Smooth muscle cell (in vitro differentiated cells): ENCODE results near the gene CPNE6. TPM values are rescaled to one million over a fixed set of nuclear protein-coding genes. Genes with fewer than 3 reads are reported as not detected.

Experiments
- DNase-seq: peaks from one replicate; lab custom pipeline; 2025; ENCODE audit not compliant: unreplicated experiment; lab: John Stamatoyannopoulos, UW
- H2AFZ ChIP-seq: fragments of 200-600 bp; sonication (generic); 2 replicates; pipeline ENCODE4 v1.6.0; 2016; ENCODE audit warnings: antibody characterized with exemption, low read depth, mild to moderate bottlenecking
- H3F3A ChIP-seq: fragments of 200-600 bp; sonication (generic); 2 replicates; pipeline ENCODE4 v1.6.0; 2017; ENCODE audit warnings: antibody characterized with exemption, low read depth
- H3K27ac ChIP-seq: fragments of 200-600 bp; sonication (generic); 2 replicates; pipeline ENCODE4 v1.5.1; 2016; ENCODE audit warnings: low read depth, mild to moderate bottlenecking
- H3K27me3 ChIP-seq: fragments of 200-600 bp; sonication (generic); 2 replicates; pipeline ENCODE4 v1.6.1; 2016; ENCODE audit warnings: low read depth, mild to moderate bottlenecking
- H3K36me3 ChIP-seq: fragments of 200-600 bp; sonication (generic); 2 replicates; pipeline ENCODE4 v1.5.1; 2016; ENCODE audit warnings: low read depth
- H3K4me1 ChIP-seq: fragments of 200-600 bp; sonication (generic); 2 replicates; pipeline ENCODE4 v1.5.1; 2016; ENCODE audit warnings: low read depth
- H3K4me2 ChIP-seq: fragments of 200-600 bp; sonication (generic); 2 replicates; pipeline ENCODE4 v1.6.0; 2016; ENCODE audit warnings: mild to moderate bottlenecking
- H3K4me3 ChIP-seq: fragments of 200-600 bp; sonication (generic); 2 replicates; pipeline ENCODE4 v1.5.1; 2016; ENCODE audit warnings: mild to moderate bottlenecking
- H3K79me2 ChIP-seq: fragments of 200-600 bp; sonication (generic); 2 replicates; pipeline ENCODE4 v1.6.0; 2016; ENCODE audit warnings: low read depth, mild to moderate bottlenecking
- H3K9ac ChIP-seq: fragments of 200-600 bp; sonication (generic); 2 replicates; pipeline ENCODE4 v1.6.0; 2016; ENCODE audit warnings: low read depth
- H3K9me3 ChIP-seq: fragments of 200-600 bp; sonication (generic); replicated peaks from 2 replicates; pipeline ENCODE4 v1.5.1; 2016; ENCODE audit warnings: low read depth
- H4K20me1 ChIP-seq: fragments of 200-600 bp; sonication (generic); 2 replicates; pipeline ENCODE4 v1.6.0; 2016; ENCODE audit warnings: low read depth
- WGBS: methylation state at CpG from one replicate; pipeline ENCODE4 v1.1.7; 2016; ENCODE audit warnings: low lambda C conversion rate; 5-methylcytosine and 5-hydroxymethylcytosine counted together
- polyA plus RNA-seq: library from polyadenylated mRNA; unstranded; fragments of >200 nt; fragmentation: Nextera tagmentation; extraction: Ambion mirVana; gene quantifications from 2 replicates; pipeline ENCODE4 v1.2.1, GENCODE V29; 2016
- total RNA-seq: library from RNA; depleted of rRNA; stranded (reverse); fragments of >200 nt; gene quantifications from 2 replicates; pipeline ENCODE4 v1.2.3, GENCODE V29; 2014
- TF ChIP-seq, protein P1 (sequence below): fragments of 200-600 bp; sonication (generic); IDR thresholded peaks from 2 replicates; pipeline ENCODE4 v1.5.1; 2017; ENCODE audit warnings: borderline replicate concordance, mild to moderate bottlenecking, antibody characterized with exemption; ENCODE audit not compliant: insufficient read depth, poor library complexity, severe bottlenecking

Gene CPNE6
- total and polyA plus RNA-seq, 2 experiments from 2014 or later: not detected

DNA sequence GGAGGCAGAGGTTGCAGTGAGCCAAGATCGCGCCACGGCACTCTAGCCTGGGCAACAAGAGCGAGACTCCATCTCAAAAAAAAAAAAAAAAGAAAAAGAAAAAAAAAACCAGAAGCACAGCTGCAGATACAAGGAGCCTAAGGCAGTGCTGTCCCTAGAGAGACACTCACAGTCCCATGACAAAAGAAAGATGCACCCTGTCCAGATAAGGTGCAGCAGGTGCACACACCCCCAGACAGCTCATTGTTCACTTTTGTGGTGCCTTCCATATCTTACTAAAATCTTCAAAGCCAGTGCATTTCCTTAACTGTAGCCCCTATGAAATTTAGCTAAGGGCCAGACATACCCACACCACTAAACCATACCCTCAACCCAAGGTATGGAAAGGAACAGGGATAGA, 51.1 kb downstream of the CPNE6 start:
- 75% methylated on average over 1 of the region's 4 CpGs for WGBS
- no peaks in the 10 kb centered on the region for H3K79me2 ChIP-seq

GRCh38 chr14:24122898-24123297, 51.5 kb downstream of the CPNE6 start:
- H3K36me3 ChIP-seq: peaks cover 4% of the 10 kb centered on the region
- no peaks in the 10 kb centered on the region for H3F3A ChIP-seq
- no peak overlapping the region for H2AFZ ChIP-seq
- H3K27me3 ChIP-seq: no peaks in the 10 kb centered on the region
- no peak overlapping the region for H3K27ac ChIP-seq
- WGBS: 97% methylated on average over 8 of the region's 8 CpGs
- TF ChIP-seq, protein P1, sequence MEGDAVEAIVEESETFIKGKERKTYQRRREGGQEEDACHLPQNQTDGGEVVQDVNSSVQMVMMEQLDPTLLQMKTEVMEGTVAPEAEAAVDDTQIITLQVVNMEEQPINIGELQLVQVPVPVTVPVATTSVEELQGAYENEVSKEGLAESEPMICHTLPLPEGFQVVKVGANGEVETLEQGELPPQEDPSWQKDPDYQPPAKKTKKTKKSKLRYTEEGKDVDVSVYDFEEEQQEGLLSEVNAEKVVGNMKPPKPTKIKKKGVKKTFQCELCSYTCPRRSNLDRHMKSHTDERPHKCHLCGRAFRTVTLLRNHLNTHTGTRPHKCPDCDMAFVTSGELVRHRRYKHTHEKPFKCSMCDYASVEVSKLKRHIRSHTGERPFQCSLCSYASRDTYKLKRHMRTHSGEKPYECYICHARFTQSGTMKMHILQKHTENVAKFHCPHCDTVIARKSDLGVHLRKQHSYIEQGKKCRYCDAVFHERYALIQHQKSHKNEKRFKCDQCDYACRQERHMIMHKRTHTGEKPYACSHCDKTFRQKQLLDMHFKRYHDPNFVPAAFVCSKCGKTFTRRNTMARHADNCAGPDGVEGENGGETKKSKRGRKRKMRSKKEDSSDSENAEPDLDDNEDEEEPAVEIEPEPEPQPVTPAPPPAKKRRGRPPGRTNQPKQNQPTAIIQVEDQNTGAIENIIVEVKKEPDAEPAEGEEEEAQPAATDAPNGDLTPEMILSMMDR: no peak
- H3K9me3 ChIP-seq: no peaks in the 10 kb centered on the region
- H4K20me1 ChIP-seq: no peaks in the 10 kb centered on the region
- no peak overlapping the region for H3K4me3 ChIP-seq
- no peak for DNase-seq
- no peak overlapping the region for H3K4me2 ChIP-seq
- H3K9ac ChIP-seq: no peak overlapping the region
- H3K4me1 ChIP-seq: no peaks in the 10 kb centered on the region
- H3K79me2 ChIP-seq: no peaks in the 10 kb centered on the region

More for the DNA sequence above, 51.1 kb downstream of the CPNE6 start:
- Histone ChIP-seq H3F3A (no peaks in the 10 kb centered on the region), H3K4me1 (no peaks in the 10 kb centered on the region), H3K4me3 (no peak overlapping the region), H3K27me3 (no peaks in the 10 kb centered on the region), H3K27ac (no peak overlapping the region), H3K9ac (no peak overlapping the region), H3K36me3 (peaks cover 4% of the 10 kb centered on the region), H3K9me3 (no peaks in the 10 kb centered on the region), H3K4me2 (no peak overlapping the region), H4K20me1 (no peaks in the 10 kb centered on the region), H2AFZ (no peak overlapping the region)
- DNase-seq: no peak
- TF ChIP-seq, protein P1: no peak

DNA sequence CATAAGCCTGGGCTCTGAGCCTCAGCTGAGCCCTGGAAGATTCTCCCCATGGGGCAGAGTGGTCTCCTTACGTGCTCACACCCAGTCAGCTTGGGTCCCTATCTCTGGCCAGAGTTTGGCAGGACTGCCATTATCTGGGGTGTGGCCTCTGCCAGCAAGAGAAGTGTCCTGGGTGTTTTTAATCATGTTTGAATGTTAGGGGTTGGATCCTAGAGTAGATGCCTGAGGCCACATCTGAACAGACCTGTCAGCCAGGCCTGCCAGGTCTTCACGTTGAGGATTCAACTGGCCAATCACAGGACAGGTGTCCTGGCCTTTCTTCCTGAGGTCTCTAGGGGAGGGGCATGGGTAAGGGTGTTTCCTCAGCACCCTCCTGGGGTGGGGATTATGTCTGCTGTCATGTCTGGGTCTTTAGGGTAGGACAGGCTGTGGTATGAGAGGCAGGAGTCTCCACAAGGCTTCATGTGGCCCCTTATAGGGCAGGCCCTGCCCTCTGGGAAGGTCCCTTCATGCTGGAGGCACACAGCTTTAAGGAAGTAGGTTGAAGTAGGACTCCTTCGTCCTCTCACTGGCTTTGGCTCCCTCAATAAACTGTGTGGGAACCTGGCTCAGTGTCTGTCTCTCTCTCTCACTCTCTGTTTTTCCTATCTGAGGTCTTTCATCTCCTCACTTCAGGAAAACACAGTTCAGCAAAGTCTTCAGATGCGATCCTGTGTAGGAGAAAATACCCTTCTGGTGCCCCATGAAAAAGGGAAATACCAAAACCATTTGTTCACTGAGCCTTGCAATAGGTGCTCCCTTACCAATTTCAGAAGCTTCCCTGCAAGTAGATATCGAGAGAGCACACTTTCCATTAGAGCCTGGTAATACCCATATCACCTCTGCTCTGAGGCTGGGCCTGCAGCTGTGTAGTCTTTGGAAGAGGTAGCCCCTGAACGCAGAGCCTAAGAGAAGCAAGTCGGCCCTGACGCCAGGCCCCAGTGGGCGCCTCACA, 52.4 kb downstream of the CPNE6 start:
- no peak for DNase-seq
- H3K4me1 ChIP-seq: no peaks in the 10 kb centered on the region
- no peaks in the 10 kb centered on the region for H3F3A ChIP-seq
- TF ChIP-seq, protein P1: no peak
- no peak overlapping the region for H3K4me3 ChIP-seq
- no peaks in the 10 kb centered on the region for H3K27me3 ChIP-seq
- no peaks in the 10 kb centered on the region for H3K9me3 ChIP-seq
- H4K20me1 ChIP-seq: no peaks in the 10 kb centered on the region
- 91% methylated on average over 9 of the region's 9 CpGs for WGBS
- H3K4me2 ChIP-seq: no peak overlapping the region
- H3K9ac ChIP-seq: no peak overlapping the region
- H2AFZ ChIP-seq: no peak overlapping the region
- no peaks in the 10 kb centered on the region for H3K79me2 ChIP-seq
- H3K36me3 ChIP-seq: peaks cover 4% of the 10 kb centered on the region
- H3K27ac ChIP-seq: no peak overlapping the region

- Histone ChIP-seq H3K9ac (no peak overlapping the region), H3F3A (no peaks in the 10 kb centered on the region), H3K27ac (no peak overlapping the region), H3K9me3 (no peaks in the 10 kb centered on the region), H3K36me3 (no peaks in the 10 kb centered on the region), H3K4me3 (no peak overlapping the region), H2AFZ (no peak overlapping the region), H3K4me2 (no peak overlapping the region), H3K79me2 (no peaks in the 10 kb centered on the region), H3K4me1 (no peaks in the 10 kb centered on the region), H4K20me1 (no peaks in the 10 kb centered on the region), H3K27me3 (no peaks in the 10 kb centered on the region)
- DNase-seq: no peak
- TF ChIP-seq, protein P1: no peak
Observed at GRCh38 chr14:24126939-24127338, 55.6 kb downstream of the CPNE6 start.
